GM18873 (cell line): ENCODE data around the gene MOGAT2.
"Not testable (repeated sequence)": the region's sequence is repeated elsewhere in the genome, so short reads cannot be mapped to it uniquely, and the experiment has no call there.

ENCODE experiments used
- ATAC-seq: cut with Tn5 transposase; IDR thresholded peaks from one replicate; pipeline ENCODE4 v1.9.1; 2021; ENCODE audit warnings: mild to moderate bottlenecking, moderate library complexity, moderate number of reproducible peaks; ENCODE audit not compliant: unreplicated experiment, low FRiP score

Gene MOGAT2

DNA sequence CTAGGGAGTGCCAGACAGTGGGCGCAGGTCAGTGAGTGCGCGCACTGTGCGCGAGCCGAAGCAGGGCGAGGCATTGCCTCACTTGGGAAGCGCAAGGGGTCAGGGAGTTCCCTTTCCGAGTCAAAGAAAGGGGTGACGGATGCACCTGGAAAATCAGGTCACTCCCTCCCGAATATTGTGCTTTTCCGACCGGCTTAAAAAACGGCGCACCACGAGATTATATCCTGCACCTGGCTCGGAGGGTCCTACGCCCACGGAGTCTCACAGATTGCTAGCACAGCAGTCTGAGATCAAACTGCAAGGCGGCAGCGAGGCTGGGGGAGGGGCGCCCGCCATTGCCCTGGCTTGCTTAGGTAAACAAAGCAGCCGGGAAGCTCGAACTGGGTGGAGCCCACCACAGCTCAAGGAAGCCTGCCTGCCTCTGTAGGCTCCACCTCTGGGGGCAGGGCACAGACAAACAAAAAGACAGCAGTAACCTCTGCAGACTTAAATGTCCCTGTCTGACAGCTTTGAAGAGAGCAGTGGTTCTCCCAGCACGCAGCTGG lies 31.2 kb downstream of the MOGAT2 start:
- ATAC-seq = not testable (repeated sequence)

DNA sequence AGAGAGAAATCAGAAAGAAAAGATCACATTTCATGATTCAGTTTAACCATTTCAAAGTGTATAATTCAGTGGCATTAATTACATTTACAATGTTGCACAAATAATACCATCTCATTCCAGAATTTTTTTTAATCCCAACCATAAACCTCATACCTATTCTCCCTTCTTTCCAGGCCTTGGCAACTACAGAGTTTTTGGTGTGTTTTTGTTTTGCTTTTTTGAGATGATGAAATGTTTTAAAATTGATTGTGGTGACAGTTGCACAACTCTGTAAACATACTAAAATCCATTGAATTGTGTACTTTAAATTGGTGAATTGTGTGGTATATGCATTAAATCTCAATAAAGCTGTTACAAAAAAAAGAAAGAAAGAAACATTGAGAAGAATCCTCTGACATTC lies 37.3 kb downstream of the MOGAT2 start:
- not testable (repeated sequence) for ATAC-seq

DNA sequence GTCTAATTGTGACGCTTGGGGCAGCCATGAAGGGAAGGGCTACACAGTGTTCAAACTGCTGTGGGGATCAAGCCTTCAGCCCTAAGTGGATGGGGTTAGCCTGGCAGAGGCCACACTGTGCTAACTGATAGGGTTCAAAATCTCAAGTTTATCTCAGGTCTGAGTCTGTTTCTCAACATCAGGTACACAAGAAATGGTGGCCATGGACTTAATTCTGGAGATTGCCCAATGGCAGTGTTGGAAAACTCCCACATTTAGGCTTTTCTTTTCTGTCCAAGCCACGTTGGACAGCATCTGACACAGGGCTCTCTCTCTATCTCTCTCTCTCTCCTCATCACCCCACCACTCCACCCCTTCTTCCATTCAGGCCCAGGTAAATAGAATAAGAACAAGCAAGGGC lies 40.0 kb downstream of the MOGAT2 start:
- ATAC-seq = no peak

DNA sequence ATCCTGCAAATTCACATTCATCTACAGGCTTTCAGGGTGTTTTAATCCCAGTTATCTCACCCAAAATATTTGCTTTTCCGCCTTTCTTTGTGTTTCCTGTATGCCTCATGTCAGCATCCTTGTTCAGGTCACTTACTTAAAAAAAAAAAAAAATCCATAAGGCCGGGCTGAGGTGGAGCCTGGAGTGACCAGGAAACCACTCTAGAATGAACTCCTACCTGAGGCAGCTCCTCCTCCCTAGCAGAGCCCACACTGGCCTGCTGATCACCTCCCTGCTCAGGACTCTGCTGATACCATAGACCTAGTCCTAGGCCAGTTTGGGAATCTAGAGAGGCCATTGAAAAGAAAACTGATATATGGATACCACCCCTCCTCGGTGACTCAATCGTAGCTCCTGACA lies 42.2 kb downstream of the MOGAT2 start:
- ATAC-seq = no peak

DNA sequence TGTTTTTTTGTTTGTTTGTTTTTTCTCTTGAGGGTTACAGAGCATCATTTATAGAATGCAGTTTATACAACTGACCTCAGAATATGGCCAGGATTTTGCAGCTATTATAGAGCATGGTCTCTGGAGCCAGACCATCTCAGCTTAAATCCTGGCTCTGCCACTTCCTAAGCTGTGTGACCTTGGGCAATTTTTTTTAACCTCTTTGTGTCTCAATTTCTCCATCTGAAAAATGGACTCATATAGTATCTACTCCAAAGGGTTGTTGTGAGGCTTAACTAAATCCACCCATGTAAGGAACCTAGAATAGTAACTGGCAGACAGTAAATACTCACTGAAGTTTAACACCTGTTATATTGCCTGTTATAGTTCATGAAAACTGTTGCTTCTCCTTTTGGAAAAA lies 42.6 kb downstream of the MOGAT2 start:
- ATAC-seq = no peak

DNA sequence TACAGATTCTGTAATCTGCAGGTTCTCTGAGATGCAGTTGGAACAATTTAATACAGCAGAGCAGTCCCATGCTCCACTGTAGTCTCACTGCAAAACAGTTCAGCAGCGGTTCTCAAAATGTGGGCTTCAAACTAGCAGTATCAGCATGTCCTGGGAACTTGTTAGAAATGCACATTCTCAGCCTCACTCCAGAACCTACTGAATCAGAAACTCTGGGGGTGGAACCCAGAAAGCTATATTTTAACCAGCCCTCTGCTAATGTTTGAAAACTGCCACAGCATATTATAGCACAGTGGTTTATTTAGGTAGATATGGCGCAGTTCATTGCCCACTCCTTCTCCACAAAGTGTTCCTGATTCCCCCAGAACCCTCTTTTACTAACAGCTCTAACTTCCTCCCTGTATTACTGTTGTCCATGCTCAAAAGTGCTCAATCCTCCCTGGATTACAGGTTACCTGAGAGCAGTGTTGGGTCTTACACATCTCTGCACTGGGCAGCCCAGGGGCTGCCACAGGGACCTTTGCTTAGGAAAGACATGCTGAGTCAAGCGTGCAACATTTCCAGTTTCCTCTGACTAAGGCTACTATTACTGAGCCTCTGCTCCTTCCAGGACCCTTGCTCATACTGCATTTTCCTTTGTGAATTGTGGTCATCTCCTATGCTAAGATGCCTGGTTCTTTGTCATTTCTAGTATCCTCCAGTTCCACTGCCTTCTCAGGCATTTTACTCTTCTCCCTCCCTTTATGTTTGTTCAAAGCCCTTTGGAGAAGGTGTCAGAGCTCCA lies 43.3 kb downstream of the MOGAT2 start:
- no peak for ATAC-seq

DNA sequence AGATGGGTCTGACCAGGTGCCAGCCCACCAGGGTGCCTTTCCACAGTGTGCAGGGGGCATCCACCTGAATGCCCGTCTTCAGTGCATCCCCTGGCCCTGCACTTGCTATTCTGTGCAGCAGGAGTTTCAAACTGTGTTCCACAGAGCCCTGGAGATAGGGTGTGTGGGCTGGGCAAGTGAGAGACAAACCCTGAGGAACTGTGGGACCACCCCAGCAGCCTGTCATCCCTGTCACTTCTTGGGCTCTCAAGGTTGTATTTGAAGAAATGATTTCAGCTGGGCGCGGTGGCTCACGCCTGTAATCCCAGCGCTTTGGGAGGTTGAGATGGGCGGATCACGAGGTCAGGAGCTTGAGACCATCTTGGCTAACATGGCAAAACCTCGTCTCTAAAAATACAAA lies 44.5 kb downstream of the MOGAT2 start:
- ATAC-seq = no peak

DNA sequence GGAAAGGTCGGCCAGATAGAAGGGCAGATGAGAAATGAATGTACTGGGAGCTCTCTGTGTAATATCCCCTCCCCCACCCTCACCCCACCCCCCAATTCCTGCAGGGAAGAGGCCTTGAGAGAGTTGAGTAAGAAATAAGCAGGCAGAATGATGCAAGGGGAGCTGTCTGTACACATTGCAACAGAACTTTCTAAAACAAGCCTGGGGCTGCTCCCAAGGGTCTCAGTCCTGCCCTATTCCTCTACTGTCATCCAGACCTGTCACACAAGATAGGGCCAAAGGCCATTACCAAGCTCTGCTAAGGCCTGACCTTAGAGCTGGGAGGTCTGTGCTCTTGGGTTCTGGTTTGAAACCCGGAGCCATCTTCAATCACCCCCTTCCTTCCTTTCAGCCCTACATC lies 45.2 kb downstream of the MOGAT2 start:
- no peak for ATAC-seq

DNA sequence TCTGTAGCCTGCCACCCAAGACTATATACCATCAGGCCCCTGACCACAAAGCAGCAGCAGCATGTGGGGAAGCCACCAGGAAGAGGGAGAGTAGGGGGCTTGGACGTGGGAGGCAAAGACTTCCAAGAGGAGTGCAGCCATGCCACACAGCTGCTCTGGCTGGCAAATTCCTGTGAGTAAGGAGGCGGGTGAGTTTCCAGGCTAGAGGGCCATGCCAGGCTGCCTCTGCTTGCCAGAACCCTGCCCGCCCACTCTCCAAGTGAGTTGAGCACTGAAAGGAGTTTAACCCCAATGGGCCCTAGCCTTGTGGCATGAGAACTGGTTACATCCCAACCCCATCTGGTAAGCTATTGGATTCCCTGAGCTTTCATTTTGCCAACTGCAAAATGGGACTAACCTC lies 46.2 kb downstream of the MOGAT2 start:
- no peak for ATAC-seq

DNA sequence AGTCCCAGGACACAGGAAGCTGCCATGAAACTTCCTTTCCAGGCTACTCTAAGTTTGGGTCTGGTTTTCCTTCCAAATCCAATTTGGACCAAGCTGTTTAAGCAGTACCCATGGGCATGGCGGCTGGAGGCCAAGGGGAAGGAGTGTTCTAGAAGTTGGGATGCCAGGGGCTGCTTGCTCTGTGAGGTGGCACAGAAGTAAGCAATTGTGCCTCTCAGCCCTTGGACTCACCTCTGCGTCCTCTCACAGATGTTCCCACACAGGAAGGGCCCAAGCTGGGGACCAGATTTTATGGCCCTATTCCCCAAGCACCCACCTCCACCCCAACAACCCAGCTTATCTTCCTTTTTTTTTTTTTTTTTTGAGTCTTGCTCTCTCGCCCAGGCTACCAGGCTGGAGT lies 47.5 kb downstream of the MOGAT2 start:
- ATAC-seq = no peak

DNA sequence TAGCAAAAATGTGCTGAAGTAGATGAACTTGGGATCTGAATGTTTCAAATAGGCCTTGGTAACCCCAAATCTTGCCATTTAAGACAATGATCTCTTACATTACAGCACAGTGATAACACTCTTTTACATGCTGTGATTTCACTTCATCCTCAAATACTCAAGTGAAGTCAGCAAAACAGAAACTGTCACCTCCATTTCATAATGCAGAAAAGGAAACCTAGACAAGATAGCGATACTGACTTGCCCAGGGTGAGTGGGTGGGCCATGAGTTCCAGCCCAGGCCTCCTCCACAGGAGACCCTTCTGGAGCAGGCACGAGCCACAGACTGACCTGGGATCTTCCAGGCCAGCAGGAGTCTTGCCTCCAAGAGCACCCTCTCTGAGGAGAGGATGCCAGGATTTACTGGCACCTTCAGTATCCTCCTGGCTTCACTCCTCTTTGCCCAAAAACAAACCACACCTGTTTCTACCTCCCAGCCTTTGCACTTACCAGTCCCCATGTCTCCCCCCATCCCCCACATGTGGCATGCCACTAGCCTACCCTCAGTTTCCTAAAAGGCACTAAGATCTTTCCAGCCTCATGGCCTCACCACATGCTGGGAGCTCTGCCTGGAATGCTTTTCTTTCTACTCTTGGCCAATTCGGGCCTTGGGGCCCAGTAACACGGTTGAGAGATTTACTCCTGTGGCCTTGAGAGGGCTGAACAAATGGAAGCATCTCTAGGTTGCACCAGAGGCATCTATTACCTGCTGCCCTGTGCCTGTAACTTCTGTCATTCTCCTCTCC lies 49.0 kb downstream of the MOGAT2 start:
- no peak for ATAC-seq

DNA sequence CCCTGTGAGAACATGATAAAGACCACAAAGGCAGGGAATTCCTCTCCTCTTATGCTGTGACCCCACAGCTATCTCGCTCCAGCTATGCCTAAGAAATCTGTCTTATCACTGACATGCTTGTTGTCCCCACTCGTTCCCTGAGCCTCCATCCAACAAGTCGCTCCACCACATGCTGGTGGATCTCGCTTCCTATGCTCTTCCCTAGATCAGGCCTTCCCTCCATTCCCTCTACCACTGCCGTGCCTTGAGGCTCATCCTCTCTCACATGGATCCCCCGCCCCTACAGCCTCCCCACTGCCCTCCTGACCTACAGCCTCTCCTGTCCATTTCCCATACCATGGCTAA lies 49.6 kb downstream of the MOGAT2 start:
- no peak for ATAC-seq

DNA sequence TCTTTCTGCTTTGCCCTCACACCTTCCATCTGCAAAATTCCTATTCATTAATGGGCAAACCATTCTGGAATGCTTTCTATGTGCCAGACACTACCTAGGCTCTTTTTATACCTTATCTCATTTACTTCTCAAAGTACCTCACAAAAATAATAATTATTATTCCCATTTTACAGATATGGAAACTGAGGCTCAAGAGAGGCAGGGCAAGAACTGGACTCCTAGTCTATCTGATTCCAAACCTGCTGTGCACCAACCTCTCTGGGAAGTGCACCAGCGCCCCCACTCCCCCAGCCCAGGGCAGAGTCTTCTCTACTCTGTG lies 50.1 kb downstream of the MOGAT2 start:
- no peak for ATAC-seq

DNA sequence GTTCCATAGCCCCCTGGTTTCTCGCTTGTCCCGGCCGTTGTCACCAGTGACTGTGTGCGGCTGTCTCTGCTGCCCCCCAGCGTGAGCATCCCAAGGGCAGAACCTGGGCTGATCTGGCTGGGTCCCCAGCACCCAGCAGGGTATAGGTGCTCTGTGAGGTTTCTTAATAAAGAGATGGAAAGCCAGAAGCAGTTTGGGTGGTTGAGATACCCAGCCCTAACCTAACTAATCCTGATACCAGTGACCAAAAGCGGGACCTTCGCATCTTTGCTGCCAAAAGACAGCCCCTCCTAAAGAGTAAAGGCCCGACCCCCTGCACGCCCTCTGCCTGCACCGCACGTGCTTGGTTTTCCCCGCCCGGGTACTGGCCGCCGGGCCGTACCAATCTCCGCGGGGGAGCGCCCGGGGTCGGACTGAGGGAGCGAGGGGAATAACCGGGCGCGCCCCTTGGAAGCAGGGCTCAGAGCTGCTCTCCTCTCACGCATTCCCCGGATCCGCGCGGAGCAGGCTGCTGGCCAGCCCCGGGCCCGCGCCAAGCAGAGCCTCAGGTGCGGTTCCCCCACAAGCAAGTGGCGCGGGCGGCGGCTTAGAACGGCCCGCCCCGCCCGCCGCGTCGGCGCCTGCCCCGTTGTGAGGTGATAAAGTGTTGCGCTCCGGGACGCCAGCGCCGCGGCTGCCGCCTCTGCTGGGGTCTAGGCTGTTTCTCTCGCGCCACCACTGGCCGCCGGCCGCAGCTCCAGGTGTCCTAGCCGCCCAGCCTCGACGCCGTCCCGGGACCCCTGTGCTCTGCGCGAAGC lies 50.7 kb downstream of the MOGAT2 start, which contains the start of gene DGAT2:
DGAT2 (plus strand) TSS at position 667 of the 797 bp plus-strand sequence. CDS start 214 bp downstream, outside the sequence.
- peak; percentile 55 for ATAC-seq

DNA sequence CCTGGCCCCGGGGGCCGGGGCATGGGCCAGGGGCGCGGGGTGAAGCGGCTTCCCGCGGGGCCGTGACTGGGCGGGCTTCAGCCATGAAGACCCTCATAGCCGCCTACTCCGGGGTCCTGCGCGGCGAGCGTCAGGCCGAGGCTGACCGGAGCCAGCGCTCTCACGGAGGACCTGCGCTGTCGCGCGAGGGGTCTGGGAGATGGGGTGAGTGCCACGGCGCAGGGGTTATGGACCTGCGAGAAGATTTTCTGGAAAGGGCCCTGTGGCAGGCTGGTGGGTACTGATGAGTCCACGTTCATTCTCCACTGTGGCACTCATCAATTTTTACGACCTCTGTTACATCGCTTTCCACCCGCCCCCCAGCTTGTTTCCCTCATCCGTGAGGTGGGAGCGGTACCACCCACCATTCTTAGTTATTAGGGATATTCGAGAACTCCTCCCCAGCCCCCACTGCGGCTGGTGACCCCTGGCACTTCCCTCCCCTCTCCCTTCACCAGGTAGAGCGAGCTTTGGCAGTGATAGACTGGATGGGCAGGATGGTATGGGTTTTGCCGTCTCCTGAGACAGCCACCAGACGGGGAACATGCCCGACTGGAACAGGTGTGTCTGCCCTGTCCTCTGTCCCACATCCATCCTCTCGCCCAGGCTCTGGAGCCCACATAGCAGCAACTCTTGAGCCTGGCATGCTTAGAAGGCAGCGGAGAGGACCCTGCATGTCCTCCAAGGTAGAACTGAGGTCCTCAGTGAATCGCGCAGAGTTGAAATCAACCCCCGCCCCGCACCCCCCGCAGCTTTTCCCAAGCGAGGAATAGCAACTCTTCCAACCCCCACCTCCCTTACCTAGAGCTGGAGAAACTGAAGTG lies 51.5 kb downstream of the MOGAT2 start:
- ATAC-seq = no peak

DNA sequence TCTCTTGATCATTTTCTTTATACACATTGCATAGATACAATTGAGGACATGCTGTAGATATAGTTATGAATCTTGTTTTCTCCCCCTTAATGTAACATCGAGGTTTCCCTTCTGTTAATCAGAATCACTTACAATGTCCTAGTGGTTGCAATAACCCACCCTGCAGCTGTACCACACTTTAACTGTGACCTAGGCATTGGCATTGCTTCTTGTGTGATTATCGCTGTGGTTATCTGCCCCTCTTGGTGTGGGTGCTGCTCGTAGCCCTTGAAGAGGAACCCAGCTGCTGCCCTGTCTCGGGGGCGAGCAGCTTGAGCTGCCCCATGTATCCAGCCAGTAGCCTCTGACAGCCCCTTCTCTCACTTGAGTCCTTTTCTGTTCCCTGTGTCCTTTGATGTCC lies 52.5 kb downstream of the MOGAT2 start:
- no peak for ATAC-seq

DNA sequence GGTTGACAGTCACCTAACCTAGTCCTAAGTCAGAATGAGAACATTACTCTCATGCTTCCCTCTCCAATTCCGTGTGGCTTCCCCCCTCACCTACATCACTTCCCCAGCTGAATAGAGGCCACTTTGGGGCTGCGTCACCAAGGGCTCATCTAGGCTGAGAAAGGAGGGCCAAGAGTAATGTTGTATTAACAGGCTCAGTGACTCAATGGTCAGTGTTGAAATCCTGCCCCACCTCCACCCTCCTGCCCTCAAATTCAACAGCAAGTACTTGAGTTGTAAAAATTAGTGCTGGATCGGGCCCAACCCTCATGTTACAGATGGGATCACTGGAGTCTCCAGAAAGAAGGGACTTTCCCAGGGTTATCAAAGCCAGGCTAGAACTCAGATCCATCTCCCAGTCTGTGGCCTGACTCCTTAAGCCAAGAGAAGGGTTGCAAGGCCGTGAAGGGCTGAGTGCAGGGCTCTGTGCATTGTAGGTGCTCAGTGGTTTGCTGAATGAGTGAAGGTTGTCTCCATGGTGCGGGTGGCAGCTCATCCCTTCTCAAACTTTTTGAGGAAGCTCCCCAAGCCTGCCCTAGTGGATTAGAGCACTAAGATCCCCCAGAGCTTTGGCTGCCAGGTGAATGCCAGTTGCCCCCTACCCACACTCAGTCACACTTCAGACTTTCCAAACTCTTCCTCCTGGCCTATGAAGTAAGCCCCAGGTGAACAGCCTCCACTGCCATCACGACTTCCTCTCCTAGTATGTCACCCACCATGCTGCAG lies 54.2 kb downstream of the MOGAT2 start:
- ATAC-seq = no peak

DNA sequence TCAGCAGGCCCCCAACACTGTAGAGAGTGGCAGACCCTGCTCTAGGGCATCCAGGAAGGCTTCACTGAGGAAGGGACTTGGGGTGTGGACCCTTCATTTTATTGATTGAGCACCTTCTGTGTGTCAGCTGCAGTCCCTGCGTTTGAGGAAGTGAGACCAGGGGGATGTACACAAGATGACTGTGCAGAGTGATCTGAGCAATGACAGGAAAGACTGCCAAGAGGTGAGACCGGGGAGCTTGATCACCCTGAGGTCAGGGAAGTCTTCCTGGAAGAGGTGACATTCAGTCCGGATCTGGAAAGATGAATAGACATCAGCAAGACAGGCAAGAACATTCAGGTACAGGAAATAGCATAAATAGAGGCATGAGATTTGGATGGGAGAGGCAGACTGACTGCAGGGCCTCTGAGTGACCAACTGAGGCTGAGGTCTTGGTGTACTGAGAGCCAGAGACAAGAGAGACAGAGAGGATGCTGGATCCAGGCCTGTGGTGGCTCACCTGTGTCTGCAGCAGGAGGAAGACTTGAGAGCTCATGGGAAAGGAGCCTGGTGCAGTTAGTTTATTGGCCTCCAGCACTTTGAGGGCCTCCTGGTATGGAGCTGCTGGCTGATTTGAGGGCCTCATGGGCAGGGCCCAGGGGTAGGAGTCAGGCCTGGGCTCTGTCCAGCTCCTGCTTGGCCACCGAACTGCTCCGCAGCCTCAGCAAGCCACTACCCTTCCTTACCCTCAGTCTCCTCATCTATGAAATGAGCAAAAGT lies 56.1 kb downstream of the MOGAT2 start:
- ATAC-seq = peak; percentile 80

DNA sequence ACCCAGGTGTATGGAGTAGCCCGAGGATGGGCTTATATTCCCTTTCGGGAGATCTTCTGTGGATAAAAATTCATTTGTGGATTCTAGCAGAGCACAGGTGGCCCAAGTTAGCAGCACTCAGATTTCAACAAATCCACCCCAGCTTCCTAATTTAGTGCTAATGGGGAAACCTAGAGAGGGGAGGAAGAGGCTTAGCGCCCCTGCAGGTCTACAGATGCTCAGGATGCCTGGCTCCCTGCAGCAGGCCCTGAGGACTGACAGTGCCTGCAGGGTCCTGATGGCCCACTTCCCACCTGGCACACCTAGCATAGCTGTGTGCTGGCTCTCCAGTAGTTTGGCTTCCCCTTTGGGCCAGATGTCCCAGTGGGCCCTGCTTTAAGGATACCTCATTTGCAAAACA lies 57.4 kb downstream of the MOGAT2 start:
- no peak for ATAC-seq
